EL (cell line): ENCODE results near the gene MRPL24.
"Not testable (repeated sequence)": the region's sequence is repeated elsewhere in the genome, so short reads cannot be mapped to it uniquely, and the experiment has no call there.

Source experiments
- DNase-seq: peaks from one replicate; pipeline ENCODE4 v3.0.0-alpha.2; 2016

The MRPL24 gene

GRCh38 chr1:156757572-156758253, 16.8 kb upstream of the MRPL24 start:
- not testable (repeated sequence) for DNase-seq

DNA sequence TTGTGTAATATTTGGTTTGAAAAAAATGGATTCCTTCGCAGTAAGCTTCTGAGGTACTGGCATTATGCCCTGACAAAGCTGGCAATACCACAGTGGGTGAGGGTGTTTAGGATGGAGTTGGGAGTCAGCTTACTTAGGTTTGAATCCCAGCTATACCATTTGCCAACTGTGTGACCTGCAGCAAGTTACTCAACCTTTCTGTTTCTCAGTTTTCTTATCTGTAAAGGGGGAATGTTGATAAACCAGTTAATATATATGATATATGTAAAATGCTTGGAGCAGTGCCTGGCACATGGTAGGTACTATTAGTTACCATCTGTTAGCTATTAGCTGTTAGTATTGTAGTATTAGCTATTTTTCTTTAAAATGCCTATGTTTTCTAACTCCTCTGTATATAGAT, 15.5 kb upstream of the MRPL24 start:
- no peak for DNase-seq

- no peak for DNase-seq
These were observed 14.7 kb upstream of the MRPL24 start for GRCh38 chr1:156755527-156755950.

- no peak for DNase-seq
These were observed 13.3 kb upstream of the MRPL24 start for GRCh38 chr1:156754219-156754618.

GRCh38 chr1:156752843-156753482, 12.1 kb upstream of the MRPL24 start:
- DNase-seq, result no peak

DNA sequence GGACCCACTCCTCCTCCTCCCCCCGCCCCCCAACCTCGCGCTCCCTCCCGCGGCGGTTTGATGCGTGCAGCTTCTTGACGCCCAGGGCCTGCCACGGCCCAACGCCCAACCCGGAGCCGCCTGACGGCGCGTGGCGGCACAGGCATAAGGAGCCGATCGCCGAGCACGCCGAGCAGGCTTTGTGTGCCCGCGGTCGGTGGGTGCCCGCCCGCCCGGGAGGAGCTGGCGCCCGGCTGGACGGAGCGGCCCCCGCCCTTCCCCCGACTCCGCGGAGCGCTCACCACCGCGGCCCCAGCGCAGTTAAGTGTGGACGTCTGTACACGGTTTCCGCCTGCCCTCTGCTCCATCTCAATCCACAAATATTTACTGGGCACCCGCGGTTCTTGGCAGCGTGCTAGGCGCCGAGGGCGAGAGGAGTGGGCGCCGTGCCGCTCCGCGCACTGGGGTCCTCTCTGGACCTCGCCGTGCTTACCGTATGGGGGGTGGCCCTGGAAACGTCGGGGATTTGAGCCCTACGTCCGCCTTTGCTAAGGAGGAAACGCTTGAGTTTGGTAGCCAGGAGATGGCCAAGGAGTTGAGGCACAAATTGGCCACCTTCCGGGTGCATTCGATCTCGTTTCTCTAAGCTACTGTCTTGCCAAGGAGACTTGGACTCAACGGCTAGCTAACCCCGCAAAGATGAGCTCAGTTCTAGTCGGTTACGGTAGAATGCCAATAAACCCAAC, 11.0 kb upstream of the MRPL24 start:
- DNase-seq, result peak; percentile 96

- DNase-seq, result no peak
These were observed 10.5 kb upstream of the MRPL24 start, which contains the start of gene HDGF for GRCh38 chr1:156751451-156751756. Gene HDGF, minus strand, starts transcription at chr1:156751675. Its CDS starts 246 bp downstream, at chr1:156751429.

DNA sequence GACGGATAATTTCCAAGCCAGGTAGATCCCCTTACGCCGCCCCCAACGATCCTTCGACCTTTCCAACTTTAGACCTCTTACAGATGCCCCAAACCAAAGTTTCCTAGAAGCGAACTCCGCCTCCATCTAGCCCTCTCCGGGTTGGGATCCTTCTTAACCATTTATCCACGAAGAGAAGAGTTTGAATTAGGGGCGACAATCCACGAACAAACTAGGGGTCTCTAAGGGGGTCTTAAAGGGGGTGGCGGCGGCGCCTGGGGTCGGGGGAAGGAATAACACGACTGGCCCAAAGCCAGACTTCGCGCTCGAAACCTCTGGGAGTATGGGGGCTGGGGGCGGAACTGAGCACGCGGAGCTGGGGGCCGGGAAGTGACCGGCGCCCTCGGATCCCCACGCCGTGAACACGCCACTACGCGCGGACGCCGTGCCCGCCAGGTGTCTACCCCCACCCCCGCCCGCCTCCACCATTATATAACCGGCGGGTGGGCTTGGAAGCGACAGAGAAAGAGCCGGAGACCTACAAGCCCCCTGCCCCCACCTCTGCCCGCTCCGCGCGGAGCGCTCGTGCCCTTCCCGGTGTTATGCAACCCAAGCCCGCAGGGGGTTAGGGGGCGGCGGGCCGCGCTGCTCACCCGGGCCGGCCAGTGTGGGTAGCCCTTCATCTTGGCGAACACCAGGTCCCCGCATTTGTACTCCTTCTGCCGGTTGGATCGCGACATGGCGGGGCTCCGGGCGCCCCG, 10.0 kb upstream of the MRPL24 start:
- DNase-seq, result peak; percentile 40

GRCh38 chr1:156750191-156750672, 9.3 kb upstream of the MRPL24 start:
- DNase-seq, result peak; percentile 62

DNA sequence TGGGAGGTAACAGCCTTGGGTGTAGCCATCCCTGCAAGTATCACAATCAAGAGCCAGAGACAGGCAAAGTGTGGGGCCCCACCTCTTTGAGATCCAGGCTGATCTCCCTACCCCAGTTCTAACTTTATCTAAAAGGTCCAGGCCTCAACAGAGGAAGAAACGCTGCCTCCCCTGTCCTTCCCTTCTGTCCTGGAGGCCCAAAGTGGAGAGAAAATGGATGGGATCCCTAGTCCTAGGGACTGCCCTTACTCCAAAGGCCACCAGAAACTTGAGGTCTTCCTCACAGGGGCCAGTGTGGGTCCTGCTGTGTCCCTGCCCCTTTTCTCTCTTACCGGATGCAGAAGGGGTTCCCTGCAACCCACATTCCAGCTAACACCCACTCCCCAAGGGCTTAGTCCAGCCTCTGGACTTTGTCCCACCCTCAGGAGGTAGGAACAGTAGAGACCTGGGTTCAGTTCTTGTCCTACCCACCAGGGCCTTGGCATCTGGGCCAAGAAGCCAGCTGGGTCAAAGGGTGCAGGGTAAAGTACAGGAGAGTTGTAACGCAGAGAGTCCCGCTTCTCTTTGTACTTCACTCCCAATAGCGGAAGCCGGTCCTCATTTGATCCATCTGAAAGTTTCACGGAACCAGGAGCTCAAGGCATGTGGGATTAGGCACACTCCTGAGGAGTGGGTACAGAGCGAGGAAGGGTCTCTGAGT, 8.7 kb upstream of the MRPL24 start:
- DNase-seq, result peak; percentile 41

- peak; percentile 72 for DNase-seq
These were observed 8.0 kb upstream of the MRPL24 start for GRCh38 chr1:156748670-156749418.

GRCh38 chr1:156747742-156748669, 7.1 kb upstream of the MRPL24 start:
- peak; percentile 45 for DNase-seq

DNA sequence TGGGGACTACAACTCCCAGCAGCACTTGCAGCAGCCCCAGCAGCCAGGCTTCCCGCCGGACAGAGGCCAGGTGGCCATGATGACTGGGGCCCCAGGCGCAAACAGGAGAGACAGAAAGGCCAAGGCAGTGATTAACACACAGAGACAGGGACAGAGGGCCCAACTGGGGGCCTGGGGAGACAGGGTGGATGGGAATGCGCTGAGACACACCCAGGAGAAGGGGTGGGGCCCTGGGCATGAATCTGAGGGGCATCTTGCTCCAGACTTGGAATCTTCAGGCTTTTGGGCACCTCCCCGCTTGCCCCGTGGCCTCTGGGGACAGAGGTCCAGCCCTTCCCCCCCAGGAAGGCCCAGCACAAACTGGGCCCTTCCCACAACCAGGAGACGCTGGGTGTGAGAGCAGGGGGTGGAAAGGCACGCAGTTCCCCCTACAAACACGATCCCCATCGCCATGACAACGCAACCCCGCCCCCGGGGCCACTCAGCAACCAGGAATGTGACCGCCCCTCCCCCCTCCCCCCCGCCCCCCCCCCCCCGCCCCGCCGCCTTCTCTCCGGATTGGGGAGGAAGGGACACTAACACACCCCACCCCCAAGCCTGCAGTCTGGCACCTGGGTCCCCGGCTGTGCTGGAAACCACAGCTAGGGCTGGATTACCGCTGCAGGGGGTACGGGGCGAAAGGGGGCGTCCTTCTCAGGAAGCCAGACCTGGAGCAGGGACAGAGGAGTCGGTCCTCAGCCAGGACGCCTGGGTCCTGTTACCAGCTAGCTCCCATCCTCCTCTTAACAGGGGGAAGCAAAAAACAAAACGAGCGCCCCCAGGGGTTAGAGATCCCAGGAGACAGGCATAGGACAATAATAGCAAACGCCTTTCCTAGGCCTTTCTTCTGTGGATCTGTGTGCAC, 6.1 kb upstream of the MRPL24 start:
- DNase-seq, result peak; percentile 94

DNA sequence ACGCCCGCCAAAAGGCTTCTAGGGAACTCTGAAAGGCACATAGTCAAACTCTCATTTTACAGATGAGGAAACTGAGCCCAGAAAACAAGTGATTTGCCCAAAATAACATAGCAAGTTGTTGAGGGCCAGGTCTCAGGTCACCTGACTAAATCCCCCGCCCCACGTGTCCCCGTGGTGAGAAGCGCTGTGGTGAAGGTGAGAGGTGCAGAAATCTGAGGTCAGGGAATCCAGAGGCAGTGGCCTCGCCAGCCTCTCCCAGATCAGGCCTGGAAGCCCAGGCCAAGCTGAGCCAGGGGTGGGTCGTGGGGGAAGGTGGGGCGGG, 5.5 kb upstream of the MRPL24 start:
- no peak for DNase-seq

GRCh38 chr1:156745881-156746280, 5.0 kb upstream of the MRPL24 start:
- no peak for DNase-seq

DNA sequence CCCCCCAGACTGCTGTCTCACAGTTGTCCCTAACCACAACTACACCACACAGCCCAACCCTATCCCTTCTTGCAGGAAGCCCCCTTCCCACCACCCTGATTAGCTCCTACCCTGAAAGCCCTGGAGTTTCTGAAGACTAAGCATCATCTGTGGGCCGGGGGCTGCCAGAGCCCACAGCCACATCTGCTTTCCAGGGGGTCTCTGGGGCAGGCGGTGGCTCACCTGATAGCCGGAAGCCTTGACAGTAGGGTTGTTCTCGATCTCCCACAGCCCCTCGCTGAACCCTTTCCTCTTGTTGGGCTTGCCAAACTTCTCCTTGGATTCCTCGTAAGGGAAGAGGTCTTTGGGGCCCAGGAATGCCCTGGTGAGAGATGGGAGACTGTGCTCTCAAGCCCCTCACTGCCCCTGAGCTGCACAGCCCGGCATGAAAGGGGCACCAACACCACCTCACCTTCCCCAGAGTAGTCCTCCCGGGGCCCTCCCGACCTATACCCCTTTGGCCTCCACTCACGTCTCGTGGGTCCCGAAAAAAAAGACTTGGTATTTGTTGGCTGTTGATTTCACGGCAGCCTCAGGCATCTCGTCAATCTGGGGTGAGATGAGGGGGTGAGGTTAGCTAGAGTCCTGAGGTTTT, 4.0 kb upstream of the MRPL24 start:
- DNase-seq, result no peak

GRCh38 chr1:156744344-156744743, 3.5 kb upstream of the MRPL24 start:
- no peak for DNase-seq

GRCh38 chr1:156743367-156744302, 2.7 kb upstream of the MRPL24 start:
- no peak for DNase-seq
